Stimulated activated CD8-positive, alpha-beta memory T cell treated with anti-CD3 and anti-CD28 coated beads, Interleukin-12 subunit alpha, Interleukin-12 subunit beta, amount 100 ng/mL, for 1 hour (primary cell): Measurements from ENCODE around the gene MAB21L4.

Experiments
- DNase-seq: peaks from one replicate; pipeline ENCODE4 v3.0.0-alpha.2; 2020; ENCODE audit warnings: low read depth

The MAB21L4 gene

GRCh38 chr2:240925191-240925567, 29.2 kb upstream of the MAB21L4 start:
- no peak for DNase-seq

- DNase-seq = no peak
Observed at GRCh38 chr2:240922982-240923537, 27.1 kb upstream of the MAB21L4 start.

- no peak for DNase-seq
Observed at GRCh38 chr2:240922245-240922981, 26.5 kb upstream of the MAB21L4 start.

DNA sequence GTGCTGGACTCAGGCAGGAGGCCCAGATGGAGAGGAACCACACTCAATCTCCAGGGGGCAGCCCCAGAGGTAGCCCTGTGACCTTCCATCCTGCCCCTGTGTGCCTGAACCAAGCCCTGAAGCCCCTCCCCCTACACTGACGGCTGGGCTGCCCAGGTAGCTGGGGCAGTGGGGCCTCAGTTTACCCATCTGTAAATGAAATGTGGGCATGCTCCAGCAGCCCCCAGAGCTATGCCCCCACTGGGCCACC, 26.0 kb upstream of the MAB21L4 start:
- DNase-seq = no peak

DNA sequence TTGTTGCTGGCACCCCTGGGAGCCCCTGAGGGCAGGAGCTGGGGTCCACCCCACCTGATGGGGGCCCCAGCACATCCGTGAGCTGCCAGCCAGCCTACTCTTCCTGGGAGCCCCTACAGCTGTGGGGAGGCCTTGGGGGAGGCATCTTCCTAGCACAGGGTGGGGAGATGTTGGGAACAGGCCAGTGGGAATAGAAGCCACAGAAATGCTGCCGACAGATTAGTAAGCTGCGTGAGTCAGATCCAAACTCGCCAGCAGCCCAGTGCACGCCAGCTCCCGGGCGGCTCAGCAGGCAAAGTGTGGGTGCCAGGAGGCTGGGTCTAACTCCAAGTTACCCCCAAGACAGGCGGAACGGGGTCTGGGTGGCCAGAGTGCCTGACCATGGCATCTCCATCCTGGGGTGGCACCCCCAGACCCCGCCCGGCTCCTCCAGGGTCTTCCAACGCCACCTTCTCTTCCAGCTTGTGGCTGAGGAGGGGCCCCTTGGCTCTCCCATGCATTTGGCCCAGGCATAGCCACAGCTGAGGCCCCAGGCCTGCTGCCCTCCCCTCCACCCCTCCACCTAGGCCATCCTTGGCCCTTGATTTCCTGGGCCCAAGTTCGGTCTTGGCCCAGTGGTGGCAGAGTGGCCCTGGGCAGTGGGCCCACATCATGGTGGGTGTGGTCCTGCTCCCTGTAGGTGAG, 25.5 kb upstream of the MAB21L4 start:
- no peak for DNase-seq

DNA sequence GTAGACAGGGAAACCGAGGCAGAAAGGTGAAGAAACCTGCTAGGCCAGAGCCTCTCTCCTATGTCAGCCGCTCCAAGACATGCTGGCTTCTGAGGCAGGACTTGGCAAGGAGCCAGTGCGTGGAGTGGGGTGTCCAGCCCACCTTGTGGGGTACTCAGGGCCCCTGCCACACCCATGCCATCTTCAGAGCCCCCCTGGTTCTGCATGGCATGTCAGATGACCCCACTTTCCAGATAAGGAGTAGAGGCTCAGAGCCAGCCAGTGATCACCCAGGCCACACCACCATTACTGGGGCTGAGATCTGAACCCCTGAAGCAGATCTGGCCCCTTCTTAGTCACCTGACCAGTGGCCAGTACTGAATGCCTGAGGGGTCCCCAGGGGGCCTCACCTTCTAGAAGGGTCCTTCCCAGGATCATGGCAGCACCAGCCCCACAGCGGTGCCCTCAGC, 24.9 kb upstream of the MAB21L4 start:
- DNase-seq = no peak

DNA sequence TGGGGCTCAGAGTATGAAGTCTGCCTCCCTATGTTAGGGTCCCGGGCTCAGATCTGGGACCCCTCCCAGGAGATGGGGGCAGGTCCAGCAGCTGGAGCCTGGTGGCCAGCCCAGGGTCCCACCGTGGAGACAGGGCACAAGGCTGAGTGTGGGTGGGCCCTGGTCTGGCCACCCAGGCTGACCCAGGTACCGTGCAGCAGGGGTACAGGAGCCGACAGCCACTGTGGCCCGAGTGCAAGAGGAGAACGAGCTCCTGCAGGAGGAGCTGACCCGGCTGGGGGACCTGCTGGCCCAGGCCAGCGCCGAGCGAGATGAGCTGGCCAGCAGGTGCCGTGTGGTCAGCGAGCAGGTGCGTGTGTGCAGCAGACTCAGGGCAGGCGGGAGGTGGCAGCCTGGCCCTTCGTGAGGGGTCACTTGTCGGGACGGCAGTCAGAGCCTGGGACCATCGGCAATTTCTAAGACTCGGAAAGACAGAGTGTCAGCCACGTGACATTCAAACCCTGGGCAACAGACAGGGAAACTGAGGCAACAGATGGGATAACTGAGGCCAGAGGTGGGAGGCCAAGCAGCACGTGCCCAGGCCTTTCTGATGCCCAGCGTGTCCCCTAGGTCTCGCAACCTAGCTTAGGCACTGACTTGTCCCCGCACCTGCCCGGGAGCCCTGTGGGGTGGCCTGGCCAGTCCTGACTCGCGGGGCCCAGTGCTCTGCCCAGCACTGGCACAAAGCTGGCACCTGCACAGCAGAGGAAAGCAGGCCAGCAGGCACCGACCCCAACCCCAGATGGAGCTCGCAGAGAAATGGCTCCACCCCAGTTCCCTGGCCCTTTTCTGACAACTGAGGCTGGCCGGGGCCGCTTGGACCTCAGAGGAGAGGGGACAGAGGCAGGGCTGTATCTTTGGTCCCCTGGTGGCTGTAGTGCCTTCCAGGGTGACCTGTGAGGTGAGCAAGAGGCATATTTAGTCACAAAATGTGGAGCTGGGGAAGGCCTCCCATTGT, 24.1 kb upstream of the MAB21L4 start:
- no peak for DNase-seq

DNA sequence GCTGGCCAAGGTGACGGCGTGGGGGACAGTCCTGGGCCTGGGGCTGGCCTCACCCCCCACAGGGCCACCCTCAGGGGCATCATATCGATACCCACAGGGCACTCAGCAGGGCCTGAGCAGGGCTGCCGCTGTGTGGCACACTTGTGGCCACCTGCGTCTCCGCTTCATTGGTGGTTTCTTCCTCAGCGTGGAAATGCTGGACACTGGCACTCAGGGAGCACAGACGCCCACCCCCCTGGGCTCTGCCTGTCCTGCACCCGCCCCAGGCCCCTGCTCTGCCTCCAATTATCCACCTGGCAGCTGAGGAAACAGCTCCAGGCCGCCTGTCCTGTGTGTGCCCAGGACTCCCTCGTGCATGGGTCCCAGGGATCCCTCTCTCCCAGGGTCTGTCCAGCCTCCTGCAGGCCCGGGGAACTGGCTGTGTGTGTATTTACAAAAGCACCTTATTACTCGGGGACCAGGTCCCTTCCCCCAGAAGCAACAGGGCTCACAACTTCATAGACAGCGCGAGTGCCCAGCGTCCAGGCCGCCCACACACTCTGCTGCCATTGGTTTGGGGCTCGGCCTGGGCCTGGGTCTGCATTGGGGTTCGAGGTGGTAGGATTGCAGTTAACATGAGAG, 23.3 kb upstream of the MAB21L4 start:
- no peak for DNase-seq

- DNase-seq = no peak
Observed at GRCh38 chr2:240918258-240919091, 22.5 kb upstream of the MAB21L4 start.

DNA sequence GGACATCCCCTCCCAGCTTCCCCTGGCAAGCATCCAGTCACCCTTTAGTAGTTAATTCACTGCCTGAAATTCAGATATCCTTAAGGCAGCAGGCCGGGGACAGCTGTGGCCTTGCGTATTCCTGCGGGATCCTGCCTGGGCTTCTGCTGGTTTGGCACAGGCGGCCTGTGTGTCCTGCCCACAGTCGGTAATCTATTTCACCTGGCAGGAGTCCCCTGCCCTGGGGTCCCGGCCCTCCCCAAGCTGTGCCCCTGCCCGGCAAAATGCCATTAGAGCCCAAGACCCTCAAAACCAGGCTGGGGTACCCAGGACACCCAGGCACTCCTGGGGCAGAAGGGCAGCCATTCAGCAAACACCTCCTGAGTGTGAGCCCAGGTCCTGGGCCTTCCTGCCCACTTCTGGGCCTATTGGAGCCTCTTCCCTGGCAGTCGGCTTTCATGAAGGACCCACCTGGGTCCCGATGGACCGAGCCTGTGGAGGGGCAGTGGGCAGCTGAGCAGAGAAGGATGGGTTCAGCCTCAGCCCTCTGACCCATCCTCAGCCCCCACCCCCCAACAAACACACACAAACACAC, 21.8 kb upstream of the MAB21L4 start:
- no peak for DNase-seq

DNA sequence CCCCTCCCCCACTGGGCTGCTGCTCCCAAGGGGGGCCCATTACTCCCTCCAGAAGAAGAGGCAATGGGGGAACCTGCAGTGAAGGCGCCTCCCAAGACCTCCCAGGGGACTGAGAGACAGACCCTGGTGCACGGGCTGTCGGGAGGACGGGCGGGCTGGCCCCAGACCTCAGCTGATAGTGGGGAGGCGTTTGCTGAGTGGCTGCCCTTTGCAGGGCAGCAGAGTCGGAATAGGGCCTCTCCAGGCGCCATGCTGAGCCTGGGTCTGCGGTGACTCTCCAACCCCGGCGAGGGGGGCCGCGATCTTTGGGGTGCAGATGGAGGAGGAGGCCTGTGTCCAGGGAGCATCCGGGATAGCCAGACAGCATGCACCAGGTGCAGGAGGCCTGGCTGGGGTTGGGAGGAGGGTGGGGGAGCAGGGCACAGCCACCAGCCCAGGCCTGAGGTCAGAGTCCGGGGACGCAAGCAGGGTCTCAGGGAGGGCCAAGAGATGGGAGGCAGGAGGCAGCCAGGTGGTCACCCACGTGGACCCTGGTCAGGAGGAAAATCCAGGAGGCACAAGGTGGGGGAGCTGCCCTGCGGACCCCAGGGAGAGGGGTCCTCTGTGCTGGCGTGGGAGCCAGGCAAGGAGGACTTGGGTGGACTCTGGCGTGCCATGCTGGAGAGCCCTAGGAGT, 21.2 kb upstream of the MAB21L4 start:
- DNase-seq = no peak

DNA sequence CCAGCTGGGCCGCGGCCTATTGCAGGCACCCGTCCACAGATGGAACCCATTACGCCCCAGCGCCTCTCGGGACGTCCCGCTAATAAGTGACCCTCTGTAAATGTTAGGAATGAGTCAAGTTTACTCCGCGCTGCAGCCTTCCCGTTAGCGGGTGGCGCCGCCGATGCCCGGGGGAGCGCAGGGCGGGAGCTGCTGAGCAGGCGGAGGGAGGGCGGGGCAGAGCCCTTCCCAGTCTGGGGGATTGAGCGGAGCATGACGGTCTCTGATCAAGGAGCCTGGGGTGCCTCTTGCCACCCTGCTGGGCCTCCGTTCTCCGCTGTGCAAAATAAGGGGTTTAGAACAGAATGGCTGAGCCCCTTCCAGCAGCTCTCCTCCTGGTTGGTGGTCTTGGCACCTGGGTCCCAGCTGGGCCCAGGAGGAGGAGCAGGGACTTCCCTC, 20.6 kb upstream of the MAB21L4 start:
- no peak for DNase-seq

GRCh38 chr2:240915526-240916341, 19.8 kb upstream of the MAB21L4 start:
- no peak for DNase-seq

GRCh38 chr2:240914645-240915525, 18.9 kb upstream of the MAB21L4 start:
- no peak for DNase-seq

DNA sequence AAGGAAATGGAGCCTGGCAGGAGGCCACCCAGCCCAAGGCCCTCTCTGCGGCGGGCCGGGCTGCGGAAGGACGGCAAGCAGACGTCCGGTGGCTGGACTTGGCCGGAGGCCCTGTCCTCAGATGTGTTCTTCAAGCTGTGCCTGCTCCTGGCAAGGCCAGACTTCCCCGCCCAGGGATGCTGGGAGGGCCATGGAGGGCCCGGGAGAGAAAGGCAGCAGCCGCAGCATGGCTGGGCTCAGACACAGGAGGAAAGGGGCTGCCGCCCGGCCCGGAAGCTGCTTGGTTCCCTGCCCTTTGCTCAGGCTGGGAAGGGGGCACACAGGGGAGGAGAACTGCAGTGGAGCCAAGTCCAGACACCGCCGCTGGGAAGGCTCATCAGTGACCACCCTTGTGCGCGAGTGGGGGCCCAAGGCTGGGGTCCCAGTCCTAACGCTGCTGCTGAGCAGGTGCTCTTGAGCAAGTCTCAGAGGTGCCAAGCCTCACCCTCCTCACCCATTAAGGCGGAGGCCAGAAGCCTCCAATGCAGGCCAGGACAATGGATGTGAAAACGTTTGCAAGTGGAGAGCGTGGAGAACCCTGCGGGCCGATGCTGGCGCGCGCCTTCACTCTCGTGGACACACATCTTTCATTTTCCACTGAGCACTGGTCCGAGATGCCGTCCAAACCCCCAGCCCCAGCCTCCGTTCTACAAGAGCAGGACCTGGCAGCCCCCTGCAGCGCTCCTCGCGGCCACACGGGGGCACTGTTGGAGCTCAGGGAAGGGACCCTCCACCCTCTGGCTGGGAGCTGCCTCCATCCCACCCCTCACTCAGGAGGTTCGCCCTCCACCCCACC, 18.1 kb upstream of the MAB21L4 start:
- peak; percentile 45 for DNase-seq

DNA sequence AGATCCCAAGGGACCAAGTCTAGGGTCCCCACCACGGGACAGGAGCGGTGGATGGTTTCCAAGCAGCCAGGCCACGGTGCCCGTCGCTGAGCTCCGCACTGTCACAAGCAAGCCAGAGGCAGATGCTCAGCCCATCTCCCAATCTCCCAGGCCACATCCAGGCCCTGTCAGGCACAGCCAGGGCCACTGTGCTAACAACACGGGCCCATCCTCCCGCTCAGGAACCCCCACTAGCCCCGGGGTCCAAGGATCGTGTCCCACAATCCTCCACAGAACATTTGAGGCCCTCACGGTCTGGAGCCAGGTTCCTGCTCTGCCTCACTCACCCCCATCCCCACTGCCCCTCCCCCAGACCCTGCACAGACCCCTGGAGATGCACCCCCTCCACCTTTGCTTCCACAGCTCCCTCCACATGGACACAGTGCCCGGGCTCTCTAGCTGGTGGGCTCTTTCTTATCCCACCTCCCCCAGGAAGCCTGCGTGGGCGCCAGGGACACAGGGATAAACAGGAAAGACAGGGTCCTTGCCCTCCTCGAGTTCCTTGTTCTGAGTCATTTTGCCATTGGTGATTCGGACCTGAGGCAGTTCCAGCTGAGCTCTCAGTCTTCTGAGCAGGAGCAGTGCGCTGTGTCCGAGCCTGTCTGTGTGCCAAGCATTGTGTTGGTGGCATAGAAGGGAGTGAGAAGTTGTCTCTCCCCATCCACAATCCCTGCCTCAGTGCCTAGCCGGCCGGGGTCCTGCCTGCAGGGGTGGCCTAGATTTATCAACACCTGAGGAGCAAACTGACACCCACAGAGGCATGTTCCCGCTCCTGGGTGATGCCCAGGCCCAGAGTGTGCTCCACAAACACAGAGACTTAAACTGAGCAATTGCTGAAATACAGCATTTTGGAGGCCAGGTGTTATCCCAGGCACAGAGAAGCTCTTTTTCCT, 17.2 kb upstream of the MAB21L4 start:
- DNase-seq = no peak
